Neural progenitor cell (in vitro differentiated cells): Measurements from ENCODE around the gene NOL8. TPM values are rescaled to one million over a fixed set of nuclear protein-coding genes. Genes with fewer than 3 reads are reported as not detected.

ENCODE experiments used
- DNase-seq: peaks from one replicate; pipeline ENCODE4 v3.0.0-alpha.2; 2016; ENCODE audit warnings: low spot score
- H2AFZ ChIP-seq: fragments of 200-600 bp; sonication (generic); replicated peaks from 2 replicates; pipeline ENCODE4 v1.6.1; 2016; ENCODE audit warnings: antibody characterized with exemption
- H3F3A ChIP-seq: fragments of 200-600 bp; sonication (generic); 2 replicates; pipeline ENCODE4 v1.6.1; 2016; ENCODE audit warnings: antibody characterized with exemption, low read depth
- H3K27ac ChIP-seq: fragments of 200-600 bp; sonication (generic); 2 replicates; pipeline ENCODE4 v1.5.1; 2016; ENCODE audit warnings: mild to moderate bottlenecking
- H3K27me3 ChIP-seq: fragments of 200-600 bp; sonication (generic); 2 replicates; pipeline ENCODE4 v1.6.1; 2016; ENCODE audit warnings: mild to moderate bottlenecking, moderate library complexity
- H3K36me3 ChIP-seq: fragments of 200-600 bp; sonication (generic); 2 replicates; pipeline ENCODE4 v1.5.1; 2016
- H3K4me1 ChIP-seq: fragments of 200-600 bp; sonication (generic); 2 replicates; pipeline ENCODE4 v1.6.1; 2016; ENCODE audit warnings: mixed run types
- H3K4me2 ChIP-seq: fragments of 200-600 bp; sonication (generic); 2 replicates; pipeline ENCODE4 v1.6.1; 2016
- H3K4me3 ChIP-seq: fragments of 200-600 bp; sonication (generic); 2 replicates; pipeline ENCODE4 v1.5.1; 2016
- H3K79me2 ChIP-seq: fragments of 200-600 bp; sonication (generic); 2 replicates; pipeline ENCODE4 v1.6.1; 2016; ENCODE audit warnings: low read depth
- H3K9ac ChIP-seq: fragments of 200-600 bp; sonication (generic); 2 replicates; pipeline ENCODE4 v1.6.1; 2016
- H3K9me3 ChIP-seq: fragments of 200-600 bp; sonication (generic); 2 replicates; pipeline ENCODE4 v1.5.1; 2016; ENCODE audit warnings: low read depth
- H4K20me1 ChIP-seq: fragments of 200-600 bp; sonication (generic); 2 replicates; pipeline ENCODE4 v1.6.1; 2016; ENCODE audit warnings: low read depth
- H3K27ac Mint-ChIP-seq: 3 replicates; pipeline ENCODE4 v1.8.0; 2021; ENCODE audit warnings: mixed read lengths
- H3K27me3 Mint-ChIP-seq: 2 replicates; pipeline ENCODE4 v1.8.0; 2022; ENCODE audit warnings: low read depth, mild to moderate bottlenecking, inconsistent platforms, moderate library complexity, mixed read lengths; ENCODE audit not compliant: insufficient read depth
- H3K36me3 Mint-ChIP-seq: 3 replicates; pipeline ENCODE4 v1.8.0; 2021; ENCODE audit warnings: mixed read lengths
- H3K4me1 Mint-ChIP-seq: 3 replicates; pipeline ENCODE4 v1.8.0; 2021; ENCODE audit warnings: mixed read lengths
- H3K4me3 Mint-ChIP-seq: 3 replicates; pipeline ENCODE4 v1.8.0; 2021; ENCODE audit warnings: mild to moderate bottlenecking, moderate library complexity, mixed read lengths
- H3K9me3 Mint-ChIP-seq: 3 replicates; pipeline ENCODE4 v1.8.0; 2020; ENCODE audit warnings: mixed read lengths
- EZH2 ChIP-seq: fragments of 200-600 bp; sonication (generic); IDR thresholded peaks from 2 replicates; pipeline ENCODE4 v1.6.1; 2017; ENCODE audit warnings: antibody characterized with exemption, mild to moderate bottlenecking, moderate library complexity
- EZH2phosphoT487 ChIP-seq: fragments of 200-600 bp; sonication (generic); IDR thresholded peaks from 2 replicates; pipeline ENCODE4 v1.6.1; 2017; ENCODE audit warnings: antibody characterized with exemption
- total RNA-seq: library from RNA; depleted of rRNA; stranded (reverse); fragments of >200 nt; gene quantifications from 2 replicates; pipeline ENCODE4 v1.2.3, GENCODE V29; 2015; ENCODE audit warnings: low replicate concordance
- TF ChIP-seq, protein P1 (sequence below): fragments of 200-600 bp; sonication (generic); IDR thresholded peaks from 2 replicates; pipeline ENCODE4 v1.5.1; 2017; ENCODE audit warnings: antibody characterized with exemption, mild to moderate bottlenecking

Gene NOL8
- total RNA-seq, 1 donor from 2014 or later: 21.0 TPM

DNA sequence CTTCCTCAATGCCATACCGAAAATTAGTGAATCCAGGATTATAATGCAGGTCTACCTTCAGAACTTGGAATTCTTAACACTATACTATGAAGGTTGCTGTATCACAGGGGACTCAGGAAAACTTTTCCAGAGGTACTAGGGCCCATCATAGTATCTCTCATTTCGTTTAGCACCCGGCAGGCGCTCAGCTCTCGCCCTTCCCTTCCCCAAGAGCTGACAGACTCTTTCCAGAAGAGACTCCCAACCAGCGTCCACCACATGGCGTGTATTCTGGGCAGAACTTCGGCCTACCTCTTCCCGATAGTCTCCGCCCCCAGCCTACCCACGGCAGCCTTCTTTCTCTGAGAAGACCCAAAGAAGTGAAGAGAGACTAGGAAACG lies 271 bp downstream of the NOL8 start:
- H3K4me1 Mint-ChIP-seq: peaks cover 20% of the 10 kb centered on the region
- no peak for DNase-seq
- H3K36me3 Mint-ChIP-seq: peaks cover 5% of the 10 kb centered on the region
- no peak for TF ChIP-seq EZH2phosphoT487
- TF ChIP-seq, protein P1, sequence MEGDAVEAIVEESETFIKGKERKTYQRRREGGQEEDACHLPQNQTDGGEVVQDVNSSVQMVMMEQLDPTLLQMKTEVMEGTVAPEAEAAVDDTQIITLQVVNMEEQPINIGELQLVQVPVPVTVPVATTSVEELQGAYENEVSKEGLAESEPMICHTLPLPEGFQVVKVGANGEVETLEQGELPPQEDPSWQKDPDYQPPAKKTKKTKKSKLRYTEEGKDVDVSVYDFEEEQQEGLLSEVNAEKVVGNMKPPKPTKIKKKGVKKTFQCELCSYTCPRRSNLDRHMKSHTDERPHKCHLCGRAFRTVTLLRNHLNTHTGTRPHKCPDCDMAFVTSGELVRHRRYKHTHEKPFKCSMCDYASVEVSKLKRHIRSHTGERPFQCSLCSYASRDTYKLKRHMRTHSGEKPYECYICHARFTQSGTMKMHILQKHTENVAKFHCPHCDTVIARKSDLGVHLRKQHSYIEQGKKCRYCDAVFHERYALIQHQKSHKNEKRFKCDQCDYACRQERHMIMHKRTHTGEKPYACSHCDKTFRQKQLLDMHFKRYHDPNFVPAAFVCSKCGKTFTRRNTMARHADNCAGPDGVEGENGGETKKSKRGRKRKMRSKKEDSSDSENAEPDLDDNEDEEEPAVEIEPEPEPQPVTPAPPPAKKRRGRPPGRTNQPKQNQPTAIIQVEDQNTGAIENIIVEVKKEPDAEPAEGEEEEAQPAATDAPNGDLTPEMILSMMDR: no peak
- no peak for TF ChIP-seq EZH2
- Histone ChIP-seq H3K27me3 (no peaks in the 10 kb centered on the region), H3K4me1 (peaks cover 15% of the 10 kb centered on the region), H2AFZ (peak overlapping the region; percentile 100), H3K4me2 (peak overlapping the region; percentile 85), H3K36me3 (no peaks in the 10 kb centered on the region), H3K4me3 (peak overlapping the region; percentile 82), H3K9ac (peak overlapping the region; percentile 96), H3K27ac (no peak overlapping the region), H3K9me3 (no peaks in the 10 kb centered on the region), H4K20me1 (no peaks in the 10 kb centered on the region), H3K79me2 (peaks cover 24% of the 10 kb centered on the region), H3F3A (peaks cover 4% of the 10 kb centered on the region)
- H3K27ac Mint-ChIP-seq: peak overlapping the region; percentile 100
- H3K4me3 Mint-ChIP-seq: peak overlapping the region; percentile 97
- no peaks in the 10 kb centered on the region for H3K27me3 Mint-ChIP-seq
- H3K9me3 Mint-ChIP-seq: no peaks in the 10 kb centered on the region

DNA sequence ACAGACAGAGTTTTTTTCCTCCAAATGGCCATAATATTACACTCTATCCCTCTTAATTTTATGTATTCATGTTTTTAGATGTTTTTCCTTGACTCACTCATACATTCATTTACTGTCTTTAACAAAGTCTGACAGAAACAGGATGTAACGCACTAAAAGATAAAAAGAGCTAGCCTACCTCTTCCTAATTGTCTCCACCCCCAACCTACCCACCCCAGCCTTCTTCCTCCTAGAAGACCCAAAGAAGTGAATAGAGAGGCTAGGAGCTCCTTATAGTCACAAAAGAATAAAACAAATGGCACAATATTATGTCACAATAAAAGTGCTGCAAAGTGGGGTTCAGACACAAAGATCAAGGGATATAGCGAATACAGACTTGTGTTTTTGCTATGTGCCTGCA lies 719 bp downstream of the NOL8 start:
- H3F3A ChIP-seq: peaks cover 4% of the 10 kb centered on the region
- no peaks in the 10 kb centered on the region for H4K20me1 ChIP-seq
- H2AFZ ChIP-seq: peak overlapping the region; percentile 100
- no peak overlapping the region for H3K27ac ChIP-seq
- H3K9me3 Mint-ChIP-seq: no peaks in the 10 kb centered on the region
- H3K4me1 Mint-ChIP-seq: peaks cover 20% of the 10 kb centered on the region
- peaks cover under 1% of the 10 kb centered on the region for H3K36me3 ChIP-seq
- H3K79me2 ChIP-seq: peaks cover 24% of the 10 kb centered on the region
- peaks cover 15% of the 10 kb centered on the region for H3K4me1 ChIP-seq
- H3K27me3 Mint-ChIP-seq: no peaks in the 10 kb centered on the region
- H3K4me2 ChIP-seq: peak overlapping the region; percentile 85
- DNase-seq: no peak
- peak overlapping the region; percentile 97 for H3K4me3 Mint-ChIP-seq
- H3K9ac ChIP-seq: peak overlapping the region; percentile 96
- no peak overlapping the region for H3K27ac Mint-ChIP-seq
- peak overlapping the region; percentile 82 for H3K4me3 ChIP-seq
- TF ChIP-seq EZH2: no peak
- TF ChIP-seq, protein P1: no peak
- no peak for TF ChIP-seq EZH2phosphoT487
- peaks cover 7% of the 10 kb centered on the region for H3K36me3 Mint-ChIP-seq
- H3K27me3 ChIP-seq: no peaks in the 10 kb centered on the region
- H3K9me3 ChIP-seq: no peaks in the 10 kb centered on the region

DNA sequence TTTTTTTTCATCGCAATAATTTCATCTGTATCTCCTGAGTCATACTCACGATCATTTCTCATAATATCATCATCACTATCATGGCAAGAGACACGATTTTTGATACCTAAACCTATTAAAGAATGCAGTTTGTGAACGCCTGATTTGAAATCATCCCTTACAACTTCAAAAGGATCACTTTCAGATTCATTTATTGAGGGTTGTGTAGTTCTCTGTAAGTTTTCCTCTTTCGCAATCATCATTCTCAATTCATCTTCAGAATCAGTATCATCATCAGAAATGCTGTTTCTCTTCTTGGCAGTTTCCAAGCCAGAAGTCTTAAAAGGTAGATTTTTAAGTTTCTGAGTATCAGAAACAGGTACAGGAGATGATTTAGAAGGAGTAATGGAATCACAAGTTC lies 9.7 kb downstream of the NOL8 start:
- Histone ChIP-seq H3K4me2 (no peak overlapping the region), H3K9me3 (no peaks in the 10 kb centered on the region), H3K9ac (no peak overlapping the region), H2AFZ (no peak overlapping the region), H3K79me2 (peaks cover 5% of the 10 kb centered on the region), H3K27ac (no peak overlapping the region), H3F3A (no peaks in the 10 kb centered on the region), H3K36me3 (peaks cover 13% of the 10 kb centered on the region), H4K20me1 (no peaks in the 10 kb centered on the region), H3K27me3 (no peaks in the 10 kb centered on the region), H3K4me3 (no peak overlapping the region), H3K4me1 (no peaks in the 10 kb centered on the region)
- Mint-ChIP-seq H3K4me3 (no peak overlapping the region), H3K27ac (no peak overlapping the region), H3K4me1 (no peaks in the 10 kb centered on the region), H3K36me3 (peaks cover 13% of the 10 kb centered on the region), H3K9me3 (no peaks in the 10 kb centered on the region), H3K27me3 (no peaks in the 10 kb centered on the region)
- TF ChIP-seq EZH2 (no peak), EZH2phosphoT487 (no peak)
- TF ChIP-seq, protein P1: no peak
- no peak for DNase-seq
